ENCODE results near the gene MITF. TPM values are rescaled to one million over a fixed set of nuclear protein-coding genes. Genes with fewer than 3 reads are reported as not detected.

MITF gene
- total and polyA plus RNA-seq, 4 donors: 0.91 to 2.9 (median 2.3) TPM

- Histone ChIP-seq H3K9me3 (ENCODE audit: control insufficient read depth in 4 of 4, low read length in 3 of 4) (no peaks in the 10 kb centered on the region), H3K27ac (ENCODE audit: low read depth in 1 of 2, low read length in 2 of 2) (no peak overlapping the region), H3K36me3 (ENCODE audit: control insufficient read depth in 4 of 4, insufficient read depth in 3 of 4, low read depth in 1 of 4, low read length in 3 of 4) (peaks cover 0 to 8% (median 2%) of the 10 kb centered on the region in 4 donors), H3K4me3 (ENCODE audit: low read depth in 1 of 3, low read length in 3 of 3) (no peak overlapping the region), H3K27me3 (ENCODE audit: control insufficient read depth in 4 of 4, insufficient read depth in 4 of 4, low read length in 3 of 4) (no peaks in the 10 kb centered on the region), H3K9ac (ENCODE audit: low read depth in 1 of 2, low read length in 2 of 2) (no peak overlapping the region), H3K4me1 (ENCODE audit: control insufficient read depth in 4 of 4, insufficient read depth in 4 of 4, low read length in 3 of 4) (no peaks in the 10 kb centered on the region)
- no peak for DNase-seq (ENCODE audit: low spot score)
- 92% methylated on average over 7 of the region's 7 CpGs for WGBS
- TF ChIP-seq NR2F2 (IDR thresholded peaks at IDR 0.05) (no peak), REST (IDR thresholded peaks at IDR 0.05) (no peak), GABPA (IDR thresholded peaks at IDR 0.05 in 1 of 2, conservative IDR thresholded peaks at IDR 0.05 in 1 of 2) (no peak), TAF1 (conservative IDR thresholded peaks at IDR 0.05) (no peak), SP1 (IDR thresholded peaks at IDR 0.05) (no peak), YY1 (IDR thresholded peaks at IDR 0.05) (no peak), HNF4G (IDR thresholded peaks at IDR 0.05) (no peak)
Measured at GRCh38 chr3:69959581-69959980, 220.3 kb downstream of the MITF start.

- WGBS: 97% methylated on average over 5 of the region's 5 CpGs
- no peaks in the 10 kb centered on the region for H3K9me3 ChIP-seq (ENCODE audit: control insufficient read depth in 4 of 4, low read length in 3 of 4)
- peaks cover 0 to 8% (median 4%) of the 10 kb centered on the region in 4 donors for H3K36me3 ChIP-seq (ENCODE audit: control insufficient read depth in 4 of 4, insufficient read depth in 3 of 4, low read depth in 1 of 4, low read length in 3 of 4)
- no peak for DNase-seq (ENCODE audit: low spot score)
- no peak for TF ChIP-seq FOXA1 (IDR thresholded peaks at IDR 0.05)
- no peak overlapping the region for H3K27ac ChIP-seq (ENCODE audit: low read depth in 1 of 2, low read length in 2 of 2)
- no peak overlapping the region for H3K4me3 ChIP-seq (ENCODE audit: low read depth in 1 of 3, low read length in 3 of 3)
- H3K27me3 ChIP-seq (ENCODE audit: control insufficient read depth in 4 of 4, insufficient read depth in 4 of 4, low read length in 3 of 4): no peaks in the 10 kb centered on the region
- no peak overlapping the region for H3K9ac ChIP-seq (ENCODE audit: low read depth in 1 of 2, low read length in 2 of 2)
- no peaks in the 10 kb centered on the region for H3K4me1 ChIP-seq (ENCODE audit: control insufficient read depth in 4 of 4, insufficient read depth in 4 of 4, low read length in 3 of 4)
Measured at GRCh38 chr3:69961706-69962439, 222.6 kb downstream of the MITF start.

GRCh38 chr3:69963643-69964042 is 224.4 kb downstream of the MITF start:
- 98% methylated on average over 3 of the region's 3 CpGs for WGBS
- DNase-seq (ENCODE audit: low spot score): no peak
- H3K9ac ChIP-seq (ENCODE audit: low read depth in 1 of 2, low read length in 2 of 2): no peak overlapping the region
- H3K9me3 ChIP-seq (ENCODE audit: control insufficient read depth in 4 of 4, low read length in 3 of 4): no peaks in the 10 kb centered on the region
- H3K4me1 ChIP-seq (ENCODE audit: control insufficient read depth in 4 of 4, insufficient read depth in 4 of 4, low read length in 3 of 4): no peaks in the 10 kb centered on the region
- TF ChIP-seq JUND (IDR thresholded peaks at IDR 0.05) (no peak), REST (IDR thresholded peaks at IDR 0.05) (no peak), RAD21 (IDR thresholded peaks at IDR 0.05) (no peak)
- no peaks in the 10 kb centered on the region for H3K27me3 ChIP-seq (ENCODE audit: control insufficient read depth in 4 of 4, insufficient read depth in 4 of 4, low read length in 3 of 4)
- H3K4me3 ChIP-seq (ENCODE audit: low read depth in 1 of 3, low read length in 3 of 3): no peak overlapping the region
- no peak overlapping the region for H3K27ac ChIP-seq (ENCODE audit: low read depth in 1 of 2, low read length in 2 of 2)
- peaks cover 0 to 8% (median 4%) of the 10 kb centered on the region in 4 donors for H3K36me3 ChIP-seq (ENCODE audit: control insufficient read depth in 4 of 4, insufficient read depth in 3 of 4, low read depth in 1 of 4, low read length in 3 of 4)
